Measurements from ENCODE around the gene NPC1L1.

The NPC1L1 gene

DNA sequence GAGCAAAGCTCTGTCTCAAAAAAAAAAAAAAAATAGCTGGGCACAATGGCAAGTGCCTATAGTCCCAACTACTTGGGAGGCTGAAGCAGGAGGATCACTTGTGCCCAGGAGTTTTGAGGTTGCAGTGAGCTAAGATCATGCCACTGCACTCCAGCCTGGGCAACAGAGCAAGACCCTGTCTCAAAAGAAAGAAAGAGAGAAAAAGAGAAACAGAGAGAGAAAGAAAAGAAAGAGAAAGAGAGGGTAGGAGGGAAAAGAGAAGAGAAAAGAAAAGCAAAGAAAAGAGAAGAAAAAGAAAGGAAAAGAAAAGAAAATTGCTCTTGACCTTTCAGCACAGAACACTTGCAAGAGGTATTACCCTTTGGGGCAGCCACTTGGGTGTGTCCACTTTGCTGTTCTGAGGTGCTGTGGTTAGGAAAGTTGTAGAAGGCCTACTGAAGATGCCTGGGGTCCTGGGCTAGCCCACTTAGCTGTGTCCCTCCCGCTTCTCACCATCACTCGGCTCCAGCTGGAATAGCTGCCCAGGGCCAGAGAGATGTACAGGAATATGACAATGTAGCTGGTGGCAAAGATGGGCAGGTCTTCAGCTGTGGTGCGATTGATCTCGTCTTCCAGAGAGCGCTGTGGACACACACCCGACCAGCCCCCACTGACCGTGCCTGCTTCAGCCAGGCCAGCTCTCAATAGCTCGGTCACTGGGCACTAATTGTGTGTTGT lies 5.6 kb downstream of the NPC1L1 start:
- DNase-seq (ENCODE audit: low read depth): no peak
- TF ChIP-seq, protein P1, sequence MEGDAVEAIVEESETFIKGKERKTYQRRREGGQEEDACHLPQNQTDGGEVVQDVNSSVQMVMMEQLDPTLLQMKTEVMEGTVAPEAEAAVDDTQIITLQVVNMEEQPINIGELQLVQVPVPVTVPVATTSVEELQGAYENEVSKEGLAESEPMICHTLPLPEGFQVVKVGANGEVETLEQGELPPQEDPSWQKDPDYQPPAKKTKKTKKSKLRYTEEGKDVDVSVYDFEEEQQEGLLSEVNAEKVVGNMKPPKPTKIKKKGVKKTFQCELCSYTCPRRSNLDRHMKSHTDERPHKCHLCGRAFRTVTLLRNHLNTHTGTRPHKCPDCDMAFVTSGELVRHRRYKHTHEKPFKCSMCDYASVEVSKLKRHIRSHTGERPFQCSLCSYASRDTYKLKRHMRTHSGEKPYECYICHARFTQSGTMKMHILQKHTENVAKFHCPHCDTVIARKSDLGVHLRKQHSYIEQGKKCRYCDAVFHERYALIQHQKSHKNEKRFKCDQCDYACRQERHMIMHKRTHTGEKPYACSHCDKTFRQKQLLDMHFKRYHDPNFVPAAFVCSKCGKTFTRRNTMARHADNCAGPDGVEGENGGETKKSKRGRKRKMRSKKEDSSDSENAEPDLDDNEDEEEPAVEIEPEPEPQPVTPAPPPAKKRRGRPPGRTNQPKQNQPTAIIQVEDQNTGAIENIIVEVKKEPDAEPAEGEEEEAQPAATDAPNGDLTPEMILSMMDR (IDR thresholded peaks at IDR 0.05; ENCODE audit: low read depth, low read length, missing control alignments): no peak
- H3K4me3 ChIP-seq (ENCODE audit: low read depth, low read length): no peak overlapping the region
- in situ Hi-C loops (cut with HindIII; ENCODE audit: low sequenced_read_pairs): no loop called here

DNA sequence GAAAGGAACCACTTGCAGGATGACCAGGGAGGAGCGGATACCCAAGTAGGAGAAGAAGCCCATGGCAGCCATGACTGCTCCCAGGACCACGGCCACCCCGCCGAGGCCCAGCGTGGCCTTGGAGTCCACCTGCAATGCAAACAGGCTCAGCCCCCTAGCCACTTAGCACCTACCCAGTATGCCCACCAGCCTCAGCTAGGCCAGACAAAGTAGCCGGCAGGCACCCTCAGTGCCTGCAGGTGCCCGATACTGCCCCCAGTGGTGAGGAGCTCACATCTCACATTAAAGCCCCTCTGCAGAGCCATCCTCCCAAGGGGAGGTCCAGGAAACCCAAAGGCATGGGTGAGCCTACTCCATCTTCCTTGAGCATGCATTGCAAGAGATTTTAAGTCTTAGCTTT lies 6.6 kb downstream of the NPC1L1 start:
- in situ Hi-C loops (cut with HindIII; ENCODE audit: low sequenced_read_pairs): no loop called here

DNA sequence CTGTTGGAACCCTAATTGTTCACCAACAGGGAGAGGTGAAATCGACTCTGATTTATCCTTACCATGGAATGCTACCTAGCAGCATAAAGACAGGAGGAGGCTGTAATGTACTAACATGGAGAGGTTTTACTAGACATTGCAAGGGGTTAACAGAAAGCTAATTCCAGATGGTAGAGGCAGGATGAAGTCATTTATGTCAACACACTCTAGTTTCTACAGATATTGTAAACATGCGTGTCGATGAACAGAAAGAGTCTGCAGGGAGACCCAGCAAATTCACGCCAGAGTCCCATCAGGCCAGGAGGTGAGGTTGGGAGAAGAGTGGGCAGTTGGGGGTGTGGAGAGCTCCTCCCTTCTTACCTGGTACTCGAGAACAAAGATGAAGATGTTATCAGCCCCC lies 7.0 kb downstream of the NPC1L1 start:
- TF ChIP-seq, protein P1 (IDR thresholded peaks at IDR 0.05; ENCODE audit: low read depth, low read length, missing control alignments): no peak
- DNase-seq (ENCODE audit: low read depth): no peak
- in situ Hi-C loops (cut with HindIII; ENCODE audit: low sequenced_read_pairs): no loop called here
- H3K4me3 ChIP-seq (ENCODE audit: low read depth, low read length): no peak overlapping the region

More for the DNA sequence above, 6.6 kb downstream of the NPC1L1 start:
- TF ChIP-seq, protein P1 (IDR thresholded peaks at IDR 0.05; ENCODE audit: low read depth, low read length, missing control alignments): peak; percentile 58
- DNase-seq (ENCODE audit: low read depth): no peak
- H3K4me3 ChIP-seq (ENCODE audit: low read depth, low read length): no peak overlapping the region

DNA sequence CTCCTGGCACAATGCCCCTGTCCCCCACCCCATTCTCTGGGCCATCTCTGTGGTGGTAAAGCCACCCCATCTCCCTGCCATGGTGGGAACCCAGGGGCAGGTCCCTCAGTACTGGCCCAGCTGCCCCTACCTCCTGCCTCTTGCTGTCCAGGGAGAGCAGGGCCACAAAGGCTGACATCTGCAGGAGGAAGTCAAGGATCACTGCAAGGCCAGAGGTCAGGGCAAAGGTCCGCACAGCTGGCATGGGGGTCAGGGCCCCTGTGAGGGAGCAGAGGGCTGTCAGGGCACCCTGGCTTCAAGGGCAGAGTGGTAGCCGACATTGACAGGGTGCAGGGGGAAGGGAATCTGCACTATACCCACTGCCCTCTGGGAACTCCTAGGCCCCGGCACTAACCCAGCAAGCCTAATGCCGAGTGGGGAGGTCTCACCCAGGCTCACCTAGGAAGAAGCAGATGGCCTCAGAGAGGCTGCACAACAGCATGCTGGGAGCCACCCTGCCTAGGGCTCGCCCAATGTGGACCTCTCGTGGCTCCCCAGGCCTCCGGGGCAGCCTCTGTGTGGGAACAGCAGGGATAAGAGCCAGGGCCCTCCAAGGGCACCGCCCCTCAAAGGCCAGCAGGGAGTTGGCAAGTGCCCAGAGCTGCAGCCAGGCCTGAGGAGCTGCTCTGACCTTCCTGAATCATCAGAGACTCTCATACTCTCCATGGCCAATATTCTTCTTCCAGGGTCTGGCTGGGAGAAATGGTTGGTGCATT lies 7.7 kb downstream of the NPC1L1 start:
- in situ Hi-C loops (cut with HindIII; ENCODE audit: low sequenced_read_pairs): no loop called here
- H3K4me3 ChIP-seq (ENCODE audit: low read depth, low read length): no peak overlapping the region
- TF ChIP-seq, protein P1 (IDR thresholded peaks at IDR 0.05; ENCODE audit: low read depth, low read length, missing control alignments): no peak
- no peak for DNase-seq (ENCODE audit: low read depth)

DNA sequence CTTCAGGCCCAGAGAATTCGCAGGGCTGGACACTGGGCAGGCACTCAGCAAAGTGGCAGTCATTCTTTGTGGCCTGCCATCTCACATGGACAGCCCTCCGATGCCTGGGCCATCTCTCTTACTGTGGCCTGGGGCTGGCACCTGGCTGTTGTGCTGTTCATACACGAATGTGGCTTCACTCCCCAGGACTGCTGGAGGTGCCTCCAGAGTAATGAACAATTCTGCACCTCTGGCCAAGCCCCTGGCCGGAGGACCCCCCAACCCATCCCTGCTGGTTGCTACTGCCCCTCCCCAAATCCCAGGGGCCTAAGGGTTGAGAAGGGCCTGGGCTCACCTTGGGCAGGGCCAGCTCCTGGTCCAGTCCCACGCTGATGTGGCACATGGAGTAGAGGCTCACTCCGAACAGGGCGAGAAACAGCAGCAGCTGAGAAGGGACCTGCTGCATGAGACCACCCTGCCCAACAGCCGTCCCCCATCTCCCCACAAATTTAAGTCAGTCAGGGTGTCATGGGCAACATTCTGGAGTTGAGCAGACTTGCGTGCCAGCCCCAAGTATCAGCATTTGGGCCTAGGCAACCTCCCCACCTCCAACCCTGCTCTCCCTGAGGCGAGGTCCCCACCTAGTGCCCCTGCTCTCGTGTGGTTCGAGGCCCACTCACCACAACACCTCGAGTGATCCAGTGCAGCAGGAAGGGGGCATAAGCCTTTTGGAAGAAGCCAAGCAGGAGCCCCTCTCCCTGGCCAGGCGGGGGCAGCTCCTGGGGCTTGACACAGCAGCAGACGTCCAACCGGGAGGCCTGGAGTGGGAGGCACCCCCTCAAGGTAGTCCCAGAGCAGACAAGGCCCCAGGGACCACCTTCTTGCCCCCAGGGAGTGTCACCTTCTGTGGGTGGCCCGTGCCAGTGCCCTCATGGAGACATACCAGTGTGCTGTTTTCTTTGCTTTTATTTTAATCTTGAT lies 9.4 kb downstream of the NPC1L1 start:
- in situ Hi-C loops (cut with HindIII; ENCODE audit: low sequenced_read_pairs): no loop called here
- TF ChIP-seq, protein P1 (IDR thresholded peaks at IDR 0.05; ENCODE audit: low read depth, low read length, missing control alignments): no peak
- no peak for DNase-seq (ENCODE audit: low read depth)
- no peak overlapping the region for H3K4me3 ChIP-seq (ENCODE audit: low read depth, low read length)

DNA sequence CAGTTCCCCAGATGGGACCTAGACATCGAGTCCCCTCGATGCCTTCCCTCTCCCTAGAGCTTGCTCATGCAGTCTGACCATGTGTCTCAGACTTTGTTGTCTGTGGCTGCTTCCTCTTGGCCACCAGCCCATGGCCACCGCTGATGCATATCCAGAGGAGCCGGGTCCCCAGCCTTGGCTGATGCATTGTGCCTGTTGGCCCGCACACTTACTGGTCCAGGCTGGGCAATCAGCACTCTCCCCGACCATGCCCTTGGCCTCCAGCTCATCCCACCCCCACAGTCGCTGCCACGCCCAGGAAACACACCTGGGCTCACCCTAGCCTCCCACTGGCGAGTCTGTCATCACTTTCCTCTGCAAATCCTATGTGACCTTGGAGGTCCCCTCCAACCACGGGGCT lies 10.1 kb downstream of the NPC1L1 start:
- TF ChIP-seq, protein P1 (IDR thresholded peaks at IDR 0.05; ENCODE audit: low read depth, low read length, missing control alignments): no peak
- H3K4me3 ChIP-seq (ENCODE audit: low read depth, low read length): no peak overlapping the region
- in situ Hi-C loops (cut with HindIII; ENCODE audit: low sequenced_read_pairs): no loop called here
- DNase-seq (ENCODE audit: low read depth): no peak

All from astrocyte of the cerebellum (primary cell).